ENCODE measurements around the gene NMRK1. TPM values are rescaled to one million over a fixed set of nuclear protein-coding genes. Genes with fewer than 3 reads are reported as not detected.

The NMRK1 gene
- total RNA-seq, 1 donor = 21.4 TPM

DNA sequence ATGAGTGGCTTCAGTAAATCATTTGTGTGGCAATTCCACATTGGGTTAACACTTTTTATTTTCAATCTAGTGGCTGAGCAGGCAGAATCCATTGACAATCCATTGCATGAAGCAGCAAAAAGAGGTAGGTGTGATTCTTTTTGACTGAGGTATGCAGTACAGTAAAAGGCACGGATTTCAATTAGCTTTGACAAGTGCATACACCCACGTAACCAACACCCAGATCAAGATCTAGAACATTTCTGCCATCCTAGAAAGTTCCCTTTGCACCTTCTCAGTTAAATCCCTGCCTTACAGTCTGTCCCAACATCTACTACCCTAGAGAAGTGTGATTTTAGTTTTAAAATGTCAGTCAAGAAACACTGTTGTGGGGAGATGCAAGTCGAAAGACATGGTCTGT is 43.7 kb upstream of the NMRK1 start:
- no peak overlapping the region for H3K4me2 ChIP-seq (ENCODE audit: insufficient read depth, low read length)
- H3K4me3 ChIP-seq (ENCODE audit: insufficient read depth, low read length) = no peak overlapping the region
- no peaks in the 10 kb centered on the region for H3K9me3 ChIP-seq (ENCODE audit: low read depth, low read length)
- peaks cover 38% of the 10 kb centered on the region for H3K36me3 ChIP-seq (ENCODE audit: insufficient read depth, low read length)
- H4K20me1 ChIP-seq (ENCODE audit: insufficient read depth, low read length) = no peaks in the 10 kb centered on the region
- H3K4me1 ChIP-seq (ENCODE audit: insufficient read depth, low read length) = no peaks in the 10 kb centered on the region
- H2AFZ ChIP-seq (ENCODE audit: low read length) = no peak overlapping the region
- no peak overlapping the region for H3K27ac ChIP-seq (ENCODE audit: low read depth, low read length)
- TF ChIP-seq CTCF (IDR thresholded peaks at IDR 0.05; ENCODE audit: extremely low read depth, low read depth, low read length) = no peak
- H3K79me2 ChIP-seq (ENCODE audit: insufficient read depth, low read length) = no peaks in the 10 kb centered on the region
- H3K27me3 ChIP-seq (ENCODE audit: insufficient read depth, low read length) = no peaks in the 10 kb centered on the region
- DNase-seq (ENCODE audit: insufficient read length, low spot score, missing footprints) = no peak

DNA sequence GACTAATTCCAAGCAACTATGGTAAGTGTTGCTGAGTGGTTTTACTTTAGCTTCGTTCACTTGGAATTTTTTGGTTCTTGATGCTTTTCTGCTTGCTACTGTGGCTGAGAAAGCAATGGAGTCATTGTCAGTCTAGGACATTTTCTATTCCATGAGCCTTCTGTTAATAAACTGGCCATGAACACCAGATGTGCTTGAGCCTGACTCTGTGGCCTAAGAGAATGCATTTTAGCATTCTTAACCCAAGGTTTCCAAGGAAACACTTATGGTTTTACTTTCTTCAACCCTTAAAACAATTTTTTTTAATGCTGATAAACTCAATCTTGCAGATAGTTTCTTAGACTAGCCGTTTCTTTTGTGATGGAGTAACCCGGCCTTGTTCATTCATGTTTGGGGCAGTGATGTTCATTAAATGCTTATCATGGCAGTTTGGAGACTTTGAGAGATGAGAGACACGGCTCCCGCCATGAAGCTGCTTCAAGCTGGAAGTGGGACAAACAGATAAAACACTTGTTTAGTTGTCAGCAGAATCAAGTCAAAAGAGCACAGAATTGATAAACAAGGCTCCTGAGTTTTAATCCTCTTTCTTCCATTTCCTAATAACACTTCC is 42.8 kb upstream of the NMRK1 start:
- no peaks in the 10 kb centered on the region for H4K20me1 ChIP-seq (ENCODE audit: insufficient read depth, low read length)
- no peaks in the 10 kb centered on the region for H3K79me2 ChIP-seq (ENCODE audit: insufficient read depth, low read length)
- no peaks in the 10 kb centered on the region for H3K27me3 ChIP-seq (ENCODE audit: insufficient read depth, low read length)
- no peaks in the 10 kb centered on the region for H3K4me1 ChIP-seq (ENCODE audit: insufficient read depth, low read length)
- no peak overlapping the region for H2AFZ ChIP-seq (ENCODE audit: low read length)
- DNase-seq (ENCODE audit: insufficient read length, low spot score, missing footprints) = no peak
- no peak for TF ChIP-seq CTCF (IDR thresholded peaks at IDR 0.05; ENCODE audit: extremely low read depth, low read depth, low read length)
- H3K36me3 ChIP-seq (ENCODE audit: insufficient read depth, low read length) = peaks cover 31% of the 10 kb centered on the region
- H3K4me3 ChIP-seq (ENCODE audit: insufficient read depth, low read length) = no peak overlapping the region
- no peaks in the 10 kb centered on the region for H3K9me3 ChIP-seq (ENCODE audit: low read depth, low read length)
- H3K27ac ChIP-seq (ENCODE audit: low read depth, low read length) = no peak overlapping the region
- no peak overlapping the region for H3K4me2 ChIP-seq (ENCODE audit: insufficient read depth, low read length)

DNA sequence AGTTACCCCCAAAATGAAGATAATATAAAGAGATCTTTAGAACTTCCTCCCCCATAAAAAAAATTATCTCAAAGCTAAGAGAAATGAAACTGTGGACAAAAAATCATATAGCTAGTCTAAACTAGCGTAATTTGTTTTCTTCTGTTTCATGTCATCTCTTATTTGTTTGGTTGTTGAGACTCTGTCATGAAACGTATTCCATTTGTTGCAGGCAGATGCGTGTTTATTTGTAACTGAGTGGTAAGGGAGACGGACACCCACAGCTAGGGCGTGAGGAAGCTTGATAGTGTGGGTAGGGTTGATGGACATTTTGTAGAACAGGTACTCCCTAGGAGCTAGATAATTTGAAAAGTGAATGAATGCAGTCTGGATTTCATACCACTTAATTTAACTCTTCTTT is 42.2 kb upstream of the NMRK1 start:
- DNase-seq (ENCODE audit: insufficient read length, low spot score, missing footprints) = no peak
- TF ChIP-seq CTCF (IDR thresholded peaks at IDR 0.05; ENCODE audit: extremely low read depth, low read depth, low read length) = no peak
- Histone ChIP-seq H3K79me2 (ENCODE audit: insufficient read depth, low read length) (peaks cover 2% of the 10 kb centered on the region), H4K20me1 (ENCODE audit: insufficient read depth, low read length) (no peaks in the 10 kb centered on the region), H3K4me3 (ENCODE audit: insufficient read depth, low read length) (no peak overlapping the region), H2AFZ (ENCODE audit: low read length) (no peak overlapping the region), H3K36me3 (ENCODE audit: insufficient read depth, low read length) (peaks cover 28% of the 10 kb centered on the region), H3K4me2 (ENCODE audit: insufficient read depth, low read length) (no peak overlapping the region), H3K27ac (ENCODE audit: low read depth, low read length) (no peak overlapping the region), H3K27me3 (ENCODE audit: insufficient read depth, low read length) (no peaks in the 10 kb centered on the region), H3K4me1 (ENCODE audit: insufficient read depth, low read length) (no peaks in the 10 kb centered on the region), H3K9me3 (ENCODE audit: low read depth, low read length) (no peaks in the 10 kb centered on the region)

DNA sequence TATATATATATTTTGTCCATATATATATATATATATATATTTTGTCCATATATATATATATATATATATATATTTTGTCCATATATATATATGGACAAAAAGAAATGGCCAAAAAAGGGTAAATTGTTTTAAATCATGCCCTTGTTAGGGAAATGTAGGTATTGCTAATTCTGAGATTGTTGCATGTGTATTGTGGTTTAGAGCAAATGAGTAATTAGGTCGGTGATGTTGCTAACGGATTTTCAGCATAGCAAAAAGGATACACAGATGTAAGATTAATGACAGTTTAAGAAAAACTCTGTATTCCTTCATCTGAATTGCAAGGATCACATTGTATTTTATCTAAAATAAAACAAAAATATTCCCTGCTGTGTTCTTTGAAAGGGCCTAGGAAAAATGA is 40.6 kb upstream of the NMRK1 start:
- no peak for TF ChIP-seq CTCF (IDR thresholded peaks at IDR 0.05; ENCODE audit: extremely low read depth, low read depth, low read length)
- H3K27ac ChIP-seq (ENCODE audit: low read depth, low read length) = no peak overlapping the region
- no peaks in the 10 kb centered on the region for H3K27me3 ChIP-seq (ENCODE audit: insufficient read depth, low read length)

More for the DNA sequence above, 40.6 kb upstream of the NMRK1 start:
- H3K4me3 ChIP-seq (ENCODE audit: insufficient read depth, low read length) = no peak overlapping the region
- no peak for DNase-seq (ENCODE audit: insufficient read length, low spot score, missing footprints)
- H3K9me3 ChIP-seq (ENCODE audit: low read depth, low read length) = no peaks in the 10 kb centered on the region
- H2AFZ ChIP-seq (ENCODE audit: low read length) = no peak overlapping the region
- H3K36me3 ChIP-seq (ENCODE audit: insufficient read depth, low read length) = peaks cover 19% of the 10 kb centered on the region
- H4K20me1 ChIP-seq (ENCODE audit: insufficient read depth, low read length) = no peaks in the 10 kb centered on the region
- H3K4me2 ChIP-seq (ENCODE audit: insufficient read depth, low read length) = no peak overlapping the region
- no peaks in the 10 kb centered on the region for H3K4me1 ChIP-seq (ENCODE audit: insufficient read depth, low read length)
- H3K79me2 ChIP-seq (ENCODE audit: insufficient read depth, low read length) = peaks cover 9% of the 10 kb centered on the region

Measured in osteoblast (primary cell).